Suprapubic skin (tissue), 3 donors: ENCODE data around the gene EDC4.

ENCODE experiments used
- POLR2AphosphoS5 ChIP-seq, 3 donors: sonication (generic); formaldehyde crosslinking; IDR thresholded peaks; one replicate each; pipeline ENCODE4 v1.6.1; 2017; ENCODE audit warnings: antibody characterized with exemption in 3 of 3
- TF ChIP-seq, protein P1 (sequence below), 2 donors: fragments of 200-600 bp in 1 of 2; fragments of 450-650 bp in 1 of 2; sonication (generic) in 1 of 2; IDR thresholded peaks; one replicate each; pipeline ENCODE4 v1.5.1; 2016 to 2019; ENCODE audit warnings: antibody characterized with exemption in 2 of 2, mild to moderate bottlenecking in 1 of 2, moderate library complexity in 1 of 2

DNA sequence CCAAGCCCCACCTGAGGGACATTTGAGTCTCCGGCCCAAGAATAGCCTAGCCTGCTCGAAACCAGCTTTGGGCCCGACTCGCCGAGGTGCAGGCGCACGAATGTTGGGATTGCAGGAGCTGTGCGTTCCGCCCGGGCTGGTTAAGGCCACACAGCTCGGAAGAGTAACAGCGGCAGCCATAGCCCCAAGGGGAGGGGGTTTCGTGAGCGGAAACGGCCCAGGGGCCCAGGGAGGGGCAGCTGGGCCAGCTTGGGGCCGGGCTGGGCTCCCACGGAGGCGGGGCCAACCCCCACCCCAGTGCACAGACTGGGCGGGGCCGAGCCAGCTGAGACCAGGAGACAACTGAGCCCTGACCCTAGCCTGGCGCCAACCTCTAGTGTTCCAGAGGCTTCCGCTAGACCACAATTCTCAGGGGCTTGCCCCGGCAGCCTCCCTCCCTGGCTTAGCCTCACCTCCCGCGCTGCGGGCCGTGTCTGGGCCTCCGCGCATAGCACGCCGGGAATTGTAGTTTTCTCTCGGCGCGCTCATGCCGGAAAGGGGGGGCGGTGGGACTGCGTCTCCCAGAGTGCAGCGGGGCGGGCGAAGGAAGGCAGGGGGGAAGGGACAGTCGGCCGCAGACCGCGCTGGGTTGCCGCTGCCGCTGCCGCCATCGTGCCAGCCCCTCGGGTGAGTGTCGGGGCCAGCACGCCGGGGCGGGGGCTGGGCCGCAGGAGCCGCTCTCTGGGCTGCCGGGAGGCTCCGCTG, 26.4 kb upstream of the EDC4 start, which contains the start of gene NUTF2:
- TF ChIP-seq, protein P1, sequence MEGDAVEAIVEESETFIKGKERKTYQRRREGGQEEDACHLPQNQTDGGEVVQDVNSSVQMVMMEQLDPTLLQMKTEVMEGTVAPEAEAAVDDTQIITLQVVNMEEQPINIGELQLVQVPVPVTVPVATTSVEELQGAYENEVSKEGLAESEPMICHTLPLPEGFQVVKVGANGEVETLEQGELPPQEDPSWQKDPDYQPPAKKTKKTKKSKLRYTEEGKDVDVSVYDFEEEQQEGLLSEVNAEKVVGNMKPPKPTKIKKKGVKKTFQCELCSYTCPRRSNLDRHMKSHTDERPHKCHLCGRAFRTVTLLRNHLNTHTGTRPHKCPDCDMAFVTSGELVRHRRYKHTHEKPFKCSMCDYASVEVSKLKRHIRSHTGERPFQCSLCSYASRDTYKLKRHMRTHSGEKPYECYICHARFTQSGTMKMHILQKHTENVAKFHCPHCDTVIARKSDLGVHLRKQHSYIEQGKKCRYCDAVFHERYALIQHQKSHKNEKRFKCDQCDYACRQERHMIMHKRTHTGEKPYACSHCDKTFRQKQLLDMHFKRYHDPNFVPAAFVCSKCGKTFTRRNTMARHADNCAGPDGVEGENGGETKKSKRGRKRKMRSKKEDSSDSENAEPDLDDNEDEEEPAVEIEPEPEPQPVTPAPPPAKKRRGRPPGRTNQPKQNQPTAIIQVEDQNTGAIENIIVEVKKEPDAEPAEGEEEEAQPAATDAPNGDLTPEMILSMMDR (IDR thresholded peaks at IDR 0.05): no peak
- TF ChIP-seq POLR2AphosphoS5 (IDR thresholded peaks at IDR 0.05): peak in 2 of 3 donors; percentile 83 to 84
